VCaP (cell line): ENCODE results near the gene CIC.
A peak's percentile ranks its signal among the peaks of the same experiment; 100 is the strongest.

ENCODE experiments used
- H3K27ac ChIP-seq: fragments of 450-650 bp; 2 replicates; pipeline ENCODE4 v1.5.1; 2017
- TF ChIP-seq, protein P1 (sequence below): fragments of 450-650 bp; conservative IDR thresholded peaks from 2 replicates; pipeline ENCODE4 v1.5.1; 2017; ENCODE audit warnings: mild to moderate bottlenecking, moderate library complexity

Gene CIC

GRCh38 chr19:42249149-42249750 lies 19.8 kb upstream of the CIC start:
- TF ChIP-seq, protein P1, sequence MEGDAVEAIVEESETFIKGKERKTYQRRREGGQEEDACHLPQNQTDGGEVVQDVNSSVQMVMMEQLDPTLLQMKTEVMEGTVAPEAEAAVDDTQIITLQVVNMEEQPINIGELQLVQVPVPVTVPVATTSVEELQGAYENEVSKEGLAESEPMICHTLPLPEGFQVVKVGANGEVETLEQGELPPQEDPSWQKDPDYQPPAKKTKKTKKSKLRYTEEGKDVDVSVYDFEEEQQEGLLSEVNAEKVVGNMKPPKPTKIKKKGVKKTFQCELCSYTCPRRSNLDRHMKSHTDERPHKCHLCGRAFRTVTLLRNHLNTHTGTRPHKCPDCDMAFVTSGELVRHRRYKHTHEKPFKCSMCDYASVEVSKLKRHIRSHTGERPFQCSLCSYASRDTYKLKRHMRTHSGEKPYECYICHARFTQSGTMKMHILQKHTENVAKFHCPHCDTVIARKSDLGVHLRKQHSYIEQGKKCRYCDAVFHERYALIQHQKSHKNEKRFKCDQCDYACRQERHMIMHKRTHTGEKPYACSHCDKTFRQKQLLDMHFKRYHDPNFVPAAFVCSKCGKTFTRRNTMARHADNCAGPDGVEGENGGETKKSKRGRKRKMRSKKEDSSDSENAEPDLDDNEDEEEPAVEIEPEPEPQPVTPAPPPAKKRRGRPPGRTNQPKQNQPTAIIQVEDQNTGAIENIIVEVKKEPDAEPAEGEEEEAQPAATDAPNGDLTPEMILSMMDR, result no peak
- no peak overlapping the region for H3K27ac ChIP-seq

- TF ChIP-seq, protein P1, result no peak
- no peak overlapping the region for H3K27ac ChIP-seq
Observed at GRCh38 chr19:42249769-42250168, 19.3 kb upstream of the CIC start.

DNA sequence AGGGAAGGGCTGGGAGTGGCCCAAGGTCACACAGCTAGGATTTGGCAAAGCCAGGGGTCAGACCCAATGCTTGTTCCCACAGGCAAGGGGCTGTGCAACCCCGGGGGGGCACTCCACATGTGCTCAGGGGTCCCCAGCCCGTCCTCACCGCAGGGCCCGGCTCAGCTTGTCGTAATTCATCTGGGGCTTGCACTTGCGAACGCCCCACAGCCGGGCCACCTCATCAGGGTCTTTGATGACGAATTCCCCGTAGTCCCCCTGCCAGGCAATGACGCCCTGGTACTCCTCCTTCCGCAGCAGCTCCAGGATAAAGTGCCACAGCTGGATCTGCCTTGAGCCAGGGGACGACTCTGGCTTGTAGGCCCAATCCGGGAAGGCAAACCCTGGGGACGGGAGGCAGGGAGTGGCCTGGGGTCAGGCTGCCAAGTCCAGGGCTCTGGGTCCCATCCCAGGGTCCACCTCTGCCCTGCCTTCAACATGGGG lies 18.8 kb upstream of the CIC start:
- no peak overlapping the region for H3K27ac ChIP-seq
- TF ChIP-seq, protein P1, result no peak

- TF ChIP-seq, protein P1, result no peak
- no peak overlapping the region for H3K27ac ChIP-seq
Observed at GRCh38 chr19:42250666-42251531, 18.2 kb upstream of the CIC start.

DNA sequence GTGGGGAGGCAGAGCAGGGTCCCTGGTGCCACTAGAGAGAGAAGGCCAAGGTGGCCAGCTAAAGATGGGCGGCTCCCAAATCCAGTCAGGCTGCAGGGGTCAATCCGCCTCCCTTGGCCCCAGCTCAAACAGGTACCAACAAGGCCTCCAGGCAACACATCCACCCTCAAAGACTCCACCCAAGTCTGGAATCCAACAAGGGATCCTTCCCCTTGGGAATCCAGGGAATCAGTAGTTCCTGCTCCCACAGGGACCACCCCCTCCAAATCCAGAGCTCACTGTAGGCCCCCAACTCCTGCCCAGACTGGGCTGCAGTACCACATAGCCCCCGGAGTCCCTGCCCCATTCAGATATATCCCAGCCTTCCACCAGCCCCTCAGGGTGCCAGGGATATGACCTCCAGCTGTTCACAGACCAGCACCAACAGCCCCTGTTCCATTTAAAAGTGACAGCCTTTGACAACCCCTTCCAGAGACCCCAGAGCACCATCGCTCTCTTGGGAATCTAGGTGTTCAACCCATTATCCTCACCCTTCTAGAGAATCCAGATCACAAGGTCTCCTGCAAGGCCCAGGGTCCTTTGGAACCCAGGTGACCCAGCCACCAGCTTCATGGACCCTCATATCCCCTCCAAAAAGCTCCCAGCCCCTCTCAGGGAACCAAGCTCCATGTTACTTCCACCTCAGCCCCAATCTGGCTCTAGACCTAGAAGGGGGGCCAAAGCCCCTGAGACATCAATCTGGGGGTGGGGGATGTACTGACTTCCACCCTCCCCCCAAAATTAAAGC lies 17.3 kb upstream of the CIC start:
- TF ChIP-seq, protein P1, result no peak
- no peak overlapping the region for H3K27ac ChIP-seq

- peak overlapping the region; percentile 91 for H3K27ac ChIP-seq
- TF ChIP-seq, protein P1, result no peak
Observed at GRCh38 chr19:42252365-42253244, 16.4 kb upstream of the CIC start.
